Measurements from ENCODE around the gene UQCC5. TPM values are rescaled to one million over a fixed set of nuclear protein-coding genes. Genes with fewer than 3 reads are reported as not detected.

The UQCC5 gene
- total RNA-seq, 1 experiment from 2014 or later = 38.6 TPM

GRCh38 chr3:52504977-52505376, 31.4 kb upstream of the UQCC5 start:
- Histone ChIP-seq H3K4me3 (ENCODE audit: low read depth, low read length) (no peak overlapping the region), H3K9me3 (no peaks in the 10 kb centered on the region), H3K4me1 (no peaks in the 10 kb centered on the region), H3K27me3 (replicated peaks; ENCODE audit: control insufficient read depth, insufficient read depth, low read length) (no peaks in the 10 kb centered on the region), H3K36me3 (ENCODE audit: control insufficient read depth, insufficient read depth, low read length) (no peaks in the 10 kb centered on the region)
- H3K9me3 Mint-ChIP-seq (ENCODE audit: unreplicated experiment) = no peaks in the 10 kb centered on the region
- intact Hi-C loops (cut with micrococcal nuclease; ENCODE audit: unreplicated experiment) = no loop called here
- POLR2A ChIA-PET = no interaction called here
- no peak for TF ChIP-seq CTCF (IDR thresholded peaks at IDR 0.05; ENCODE audit: insufficient read depth in 1 of 2, low read depth in 1 of 2, low read length in 1 of 2, severe bottlenecking in 1 of 2, unreplicated experiment in 1 of 2)
- H3K4me3 Mint-ChIP-seq (ENCODE audit: unreplicated experiment) = no peak overlapping the region
- peaks cover 2% of the 10 kb centered on the region for H3K27me3 Mint-ChIP-seq (ENCODE audit: insufficient read depth, unreplicated experiment)
- BruUV-seq (replicated peaks) = no TSS peak
- H3K36me3 Mint-ChIP-seq (ENCODE audit: insufficient read depth, unreplicated experiment) = no peaks in the 10 kb centered on the region
- CTCF ChIA-PET = no interaction called here
- H3K4me1 Mint-ChIP-seq (ENCODE audit: low read depth, unreplicated experiment) = peaks cover 6% of the 10 kb centered on the region
- H3K27ac Mint-ChIP-seq (ENCODE audit: unreplicated experiment) = no peak overlapping the region
- DNase-seq = no peak

GRCh38 chr3:52506266-52506966, 30.0 kb upstream of the UQCC5 start:
- Mint-ChIP-seq H3K4me1 (ENCODE audit: low read depth, unreplicated experiment) (peaks cover 6% of the 10 kb centered on the region), H3K4me3 (ENCODE audit: unreplicated experiment) (no peak overlapping the region), H3K27me3 (ENCODE audit: insufficient read depth, unreplicated experiment) (peaks cover 2% of the 10 kb centered on the region), H3K27ac (ENCODE audit: unreplicated experiment) (no peak overlapping the region), H3K36me3 (ENCODE audit: insufficient read depth, unreplicated experiment) (no peaks in the 10 kb centered on the region), H3K9me3 (ENCODE audit: unreplicated experiment) (no peaks in the 10 kb centered on the region)
- H3K4me3 ChIP-seq (ENCODE audit: low read depth, low read length) = no peak overlapping the region
- ChIA-PET CTCF (no interaction called here), POLR2A (no interaction called here)
- DNase-seq = no peak
- no TSS peak for BruUV-seq (replicated peaks)
- H3K36me3 ChIP-seq (ENCODE audit: control insufficient read depth, insufficient read depth, low read length) = no peaks in the 10 kb centered on the region
- H3K9me3 ChIP-seq = no peaks in the 10 kb centered on the region
- intact Hi-C loops (cut with micrococcal nuclease; ENCODE audit: unreplicated experiment) = no loop called here
- no peak for TF ChIP-seq CTCF (IDR thresholded peaks at IDR 0.05; ENCODE audit: insufficient read depth in 1 of 2, low read depth in 1 of 2, low read length in 1 of 2, severe bottlenecking in 1 of 2, unreplicated experiment in 1 of 2)
- no peaks in the 10 kb centered on the region for H3K4me1 ChIP-seq
- H3K27me3 ChIP-seq (replicated peaks; ENCODE audit: control insufficient read depth, insufficient read depth, low read length) = no peaks in the 10 kb centered on the region

GRCh38 chr3:52507359-52507758, 29.0 kb upstream of the UQCC5 start:
- no peaks in the 10 kb centered on the region for H3K36me3 ChIP-seq (ENCODE audit: control insufficient read depth, insufficient read depth, low read length)
- H3K36me3 Mint-ChIP-seq (ENCODE audit: insufficient read depth, unreplicated experiment) = no peaks in the 10 kb centered on the region
- no peaks in the 10 kb centered on the region for H3K27me3 ChIP-seq (replicated peaks; ENCODE audit: control insufficient read depth, insufficient read depth, low read length)
- no peaks in the 10 kb centered on the region for H3K9me3 Mint-ChIP-seq (ENCODE audit: unreplicated experiment)
- no peak overlapping the region for H3K4me3 Mint-ChIP-seq (ENCODE audit: unreplicated experiment)
- H3K4me3 ChIP-seq (ENCODE audit: low read depth, low read length) = no peak overlapping the region
- H3K9me3 ChIP-seq = no peaks in the 10 kb centered on the region
- BruUV-seq (replicated peaks) = no TSS peak
- intact Hi-C loops (cut with micrococcal nuclease; ENCODE audit: unreplicated experiment) = no loop called here
- DNase-seq = no peak
- TF ChIP-seq CTCF (IDR thresholded peaks at IDR 0.05; ENCODE audit: insufficient read depth in 1 of 2, low read depth in 1 of 2, low read length in 1 of 2, severe bottlenecking in 1 of 2, unreplicated experiment in 1 of 2) = no peak
- H3K27ac Mint-ChIP-seq (ENCODE audit: unreplicated experiment) = no peak overlapping the region
- H3K4me1 ChIP-seq = no peaks in the 10 kb centered on the region
- CTCF ChIA-PET = no interaction called here
- H3K4me1 Mint-ChIP-seq (ENCODE audit: low read depth, unreplicated experiment) = peaks cover 6% of the 10 kb centered on the region
- POLR2A ChIA-PET = no interaction called here
- peaks cover 2% of the 10 kb centered on the region for H3K27me3 Mint-ChIP-seq (ENCODE audit: insufficient read depth, unreplicated experiment)
